Measurements from ENCODE around the gene BCL2. TPM values are rescaled to one million over a fixed set of nuclear protein-coding genes. Genes with fewer than 3 reads are reported as not detected.

Gene BCL2
- total RNA-seq, 1 experiment from 2014 or later, result 2.6 TPM

- Mint-ChIP-seq H3K27ac (no peak overlapping the region), H3K9me3 (peaks cover 21% of the 10 kb centered on the region), H3K4me1 (no peaks in the 10 kb centered on the region), H3K27me3 (ENCODE audit: low read depth) (no peaks in the 10 kb centered on the region; the same call in 1 of the 2 replicates), H3K36me3 (peaks cover 5% of the 10 kb centered on the region), H3K4me3 (no peak overlapping the region)
- TF ChIP-seq ZNF121 (CRISPR knock-in tag; IDR thresholded peaks at IDR 0.05) (no peak), ELF4 (CRISPR knock-in tag; IDR thresholded peaks at IDR 0.05; ENCODE audit: low read depth) (no peak), PRRX2 (CRISPR knock-in tag; IDR thresholded peaks at IDR 0.05) (no peak), ATF2 (CRISPR knock-in tag; IDR thresholded peaks at IDR 0.05; ENCODE audit: borderline replicate concordance, low read depth) (no peak), ZNF532 (CRISPR knock-in tag; IDR thresholded peaks at IDR 0.05; ENCODE audit: borderline replicate concordance) (no peak), OVOL2 (CRISPR knock-in tag; IDR thresholded peaks at IDR 0.05; ENCODE audit: borderline replicate concordance) (no peak)
- TF ChIP-seq, protein P1, sequence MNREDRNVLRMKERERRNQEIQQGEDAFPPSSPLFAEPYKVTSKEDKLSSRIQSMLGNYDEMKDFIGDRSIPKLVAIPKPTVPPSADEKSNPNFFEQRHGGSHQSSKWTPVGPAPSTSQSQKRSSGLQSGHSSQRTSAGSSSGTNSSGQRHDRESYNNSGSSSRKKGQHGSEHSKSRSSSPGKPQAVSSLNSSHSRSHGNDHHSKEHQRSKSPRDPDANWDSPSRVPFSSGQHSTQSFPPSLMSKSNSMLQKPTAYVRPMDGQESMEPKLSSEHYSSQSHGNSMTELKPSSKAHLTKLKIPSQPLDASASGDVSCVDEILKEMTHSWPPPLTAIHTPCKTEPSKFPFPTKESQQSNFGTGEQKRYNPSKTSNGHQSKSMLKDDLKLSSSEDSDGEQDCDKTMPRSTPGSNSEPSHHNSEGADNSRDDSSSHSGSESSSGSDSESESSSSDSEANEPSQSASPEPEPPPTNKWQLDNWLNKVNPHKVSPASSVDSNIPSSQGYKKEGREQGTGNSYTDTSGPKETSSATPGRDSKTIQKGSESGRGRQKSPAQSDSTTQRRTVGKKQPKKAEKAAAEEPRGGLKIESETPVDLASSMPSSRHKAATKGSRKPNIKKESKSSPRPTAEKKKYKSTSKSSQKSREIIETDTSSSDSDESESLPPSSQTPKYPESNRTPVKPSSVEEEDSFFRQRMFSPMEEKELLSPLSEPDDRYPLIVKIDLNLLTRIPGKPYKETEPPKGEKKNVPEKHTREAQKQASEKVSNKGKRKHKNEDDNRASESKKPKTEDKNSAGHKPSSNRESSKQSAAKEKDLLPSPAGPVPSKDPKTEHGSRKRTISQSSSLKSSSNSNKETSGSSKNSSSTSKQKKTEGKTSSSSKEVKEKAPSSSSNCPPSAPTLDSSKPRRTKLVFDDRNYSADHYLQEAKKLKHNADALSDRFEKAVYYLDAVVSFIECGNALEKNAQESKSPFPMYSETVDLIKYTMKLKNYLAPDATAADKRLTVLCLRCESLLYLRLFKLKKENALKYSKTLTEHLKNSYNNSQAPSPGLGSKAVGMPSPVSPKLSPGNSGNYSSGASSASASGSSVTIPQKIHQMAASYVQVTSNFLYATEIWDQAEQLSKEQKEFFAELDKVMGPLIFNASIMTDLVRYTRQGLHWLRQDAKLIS (CRISPR knock-in tag; IDR thresholded peaks at IDR 0.05; ENCODE audit: borderline replicate concordance), result no peak
- TF ChIP-seq, protein P2, sequence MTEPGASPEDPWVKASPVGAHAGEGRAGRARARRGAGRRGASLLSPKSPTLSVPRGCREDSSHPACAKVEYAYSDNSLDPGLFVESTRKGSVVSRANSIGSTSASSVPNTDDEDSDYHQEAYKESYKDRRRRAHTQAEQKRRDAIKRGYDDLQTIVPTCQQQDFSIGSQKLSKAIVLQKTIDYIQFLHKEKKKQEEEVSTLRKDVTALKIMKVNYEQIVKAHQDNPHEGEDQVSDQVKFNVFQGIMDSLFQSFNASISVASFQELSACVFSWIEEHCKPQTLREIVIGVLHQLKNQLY (CRISPR knock-in tag; IDR thresholded peaks at IDR 0.05), result no peak
- TF ChIP-seq, protein P3, sequence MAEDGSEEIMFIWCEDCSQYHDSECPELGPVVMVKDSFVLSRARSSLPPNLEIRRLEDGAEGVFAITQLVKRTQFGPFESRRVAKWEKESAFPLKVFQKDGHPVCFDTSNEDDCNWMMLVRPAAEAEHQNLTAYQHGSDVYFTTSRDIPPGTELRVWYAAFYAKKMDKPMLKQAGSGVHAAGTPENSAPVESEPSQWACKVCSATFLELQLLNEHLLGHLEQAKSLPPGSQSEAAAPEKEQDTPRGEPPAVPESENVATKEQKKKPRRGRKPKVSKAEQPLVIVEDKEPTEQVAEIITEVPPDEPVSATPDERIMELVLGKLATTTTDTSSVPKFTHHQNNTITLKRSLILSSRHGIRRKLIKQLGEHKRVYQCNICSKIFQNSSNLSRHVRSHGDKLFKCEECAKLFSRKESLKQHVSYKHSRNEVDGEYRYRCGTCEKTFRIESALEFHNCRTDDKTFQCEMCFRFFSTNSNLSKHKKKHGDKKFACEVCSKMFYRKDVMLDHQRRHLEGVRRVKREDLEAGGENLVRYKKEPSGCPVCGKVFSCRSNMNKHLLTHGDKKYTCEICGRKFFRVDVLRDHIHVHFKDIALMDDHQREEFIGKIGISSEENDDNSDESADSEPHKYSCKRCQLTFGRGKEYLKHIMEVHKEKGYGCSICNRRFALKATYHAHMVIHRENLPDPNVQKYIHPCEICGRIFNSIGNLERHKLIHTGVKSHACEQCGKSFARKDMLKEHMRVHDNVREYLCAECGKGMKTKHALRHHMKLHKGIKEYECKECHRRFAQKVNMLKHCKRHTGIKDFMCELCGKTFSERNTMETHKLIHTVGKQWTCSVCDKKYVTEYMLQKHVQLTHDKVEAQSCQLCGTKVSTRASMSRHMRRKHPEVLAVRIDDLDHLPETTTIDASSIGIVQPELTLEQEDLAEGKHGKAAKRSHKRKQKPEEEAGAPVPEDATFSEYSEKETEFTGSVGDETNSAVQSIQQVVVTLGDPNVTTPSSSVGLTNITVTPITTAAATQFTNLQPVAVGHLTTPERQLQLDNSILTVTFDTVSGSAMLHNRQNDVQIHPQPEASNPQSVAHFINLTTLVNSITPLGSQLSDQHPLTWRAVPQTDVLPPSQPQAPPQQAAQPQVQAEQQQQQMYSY (CRISPR knock-in tag; IDR thresholded peaks at IDR 0.05), result no peak
- ChIA-PET CTCF (no interaction called here), POLR2A (no interaction called here)
- ATAC-seq (no peak), DNase-seq (ENCODE audit: low spot score) (no peak)
Observed at GRCh38 chr18:63213936-63214671, 105.5 kb downstream of the BCL2 start.
